Uterus (tissue), 4 donors: ENCODE data around the gene FSTL3. TPM values are rescaled to one million over a fixed set of nuclear protein-coding genes. Genes with fewer than 3 reads are reported as not detected.

Source experiments
- DNase-seq, 2 donors: peaks; one replicate each; pipeline ENCODE4 v3.0.0-alpha.2; 2019 to 2020
- H3K27ac ChIP-seq, 2 donors: fragments of 200-600 bp; sonication (generic); 1 replicate in 1 of 2; 2 replicates in 1 of 2; pipeline ENCODE4 v1.5.1; 2016 to 2018
- H3K27me3 ChIP-seq, 2 donors: fragments of 200-600 bp; sonication (generic); one replicate each; pipeline ENCODE4 v1.5.1; 2018 to 2019; ENCODE audit warnings: control low read depth in 1 of 2
- H3K36me3 ChIP-seq, 2 donors: fragments of 200-600 bp; sonication (generic); one replicate each; pipeline ENCODE4 v1.5.1; 2019; ENCODE audit warnings: control low read depth in 1 of 2
- H3K4me1 ChIP-seq, 2 donors: fragments of 200-600 bp; sonication (generic); one replicate each; pipeline ENCODE4 v1.5.1; 2018 to 2019; ENCODE audit warnings: control low read depth in 1 of 2
- H3K4me3 ChIP-seq, 2 donors: fragments of 200-600 bp; sonication (generic); 1 replicate in 1 of 2; 2 replicates in 1 of 2; pipeline ENCODE4 v1.5.1; 2018 to 2019; ENCODE audit warnings: mild to moderate bottlenecking in 1 of 2
- H3K9me3 ChIP-seq, 2 donors: fragments of 200-600 bp; sonication (generic); one replicate each; pipeline ENCODE4 v1.5.1; 2019; ENCODE audit warnings: control low read depth in 1 of 2
- POLR2A ChIP-seq, 2 donors: fragments of 450-650 bp; IDR thresholded peaks; one replicate each; pipeline ENCODE4 v1.6.1; 2016; ENCODE audit warnings: antibody characterized with exemption in 2 of 2, mild to moderate bottlenecking in 1 of 2, moderate library complexity in 1 of 2
- intact Hi-C: fragments of 100-400 bp; cut with DNase I; formaldehyde crosslinking; loops from one replicate; pipeline ENCODE4 v1.15.1; 2023; ENCODE audit warnings: low total_unique reads
- total RNA-seq, 4 donors: library from RNA; depleted of rRNA in 3 of 4; stranded (reverse); fragments of >200 nt in 3 of 4; gene quantifications; one replicate each; pipeline versions ENCODE4 v1.1.0 to v1.2.4, GENCODE V29; 2014 to 2023
- TF ChIP-seq, protein P1 (sequence below), 4 experiments: fragments of 200-600 bp in 2 of 4; fragments of 450-650 bp in 2 of 4; sonication (generic) in 2 of 4; IDR thresholded peaks; one replicate each; pipeline ENCODE4 v1.5.1; 2016 to 2019; ENCODE audit warnings: antibody characterized with exemption in 4 of 4, mild to moderate bottlenecking in 2 of 4, moderate library complexity in 1 of 4
- donor health status: DM: yes; HTN: yes; CAD: no.

FSTL3 gene
- total RNA-seq, 4 donors from 2014 or later = 25.3 to 71.7 (median 37.3) TPM

DNA sequence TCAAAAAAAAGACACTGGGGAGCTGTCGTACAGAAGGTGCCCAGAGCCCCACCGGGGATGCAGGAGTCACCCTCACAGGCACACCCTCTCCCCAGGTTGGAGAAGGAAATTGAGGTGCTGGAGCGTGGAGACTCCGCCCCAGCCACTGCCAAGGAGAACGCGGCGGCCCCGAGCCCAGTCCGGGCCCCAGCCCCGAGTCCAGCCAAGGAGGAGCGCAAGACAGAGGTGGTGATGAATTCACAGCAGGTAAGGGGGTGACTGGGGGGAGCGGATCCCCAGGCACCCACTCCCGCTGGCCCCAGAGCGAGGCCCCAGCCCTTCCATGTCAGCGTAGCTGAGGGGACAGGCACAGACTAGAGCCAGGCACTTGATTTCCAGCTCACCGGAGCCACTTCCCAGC is 54.8 kb downstream of the FSTL3 start:
- Histone ChIP-seq H3K27ac (no peak overlapping the region), H3K27me3 (no peaks in the 10 kb centered on the region), H3K4me3 (no peak overlapping the region), H3K36me3 (no peaks in the 10 kb centered on the region), H3K4me1 (no peaks in the 10 kb centered on the region), H3K9me3 (no peaks in the 10 kb centered on the region)
- TF ChIP-seq, protein P1, sequence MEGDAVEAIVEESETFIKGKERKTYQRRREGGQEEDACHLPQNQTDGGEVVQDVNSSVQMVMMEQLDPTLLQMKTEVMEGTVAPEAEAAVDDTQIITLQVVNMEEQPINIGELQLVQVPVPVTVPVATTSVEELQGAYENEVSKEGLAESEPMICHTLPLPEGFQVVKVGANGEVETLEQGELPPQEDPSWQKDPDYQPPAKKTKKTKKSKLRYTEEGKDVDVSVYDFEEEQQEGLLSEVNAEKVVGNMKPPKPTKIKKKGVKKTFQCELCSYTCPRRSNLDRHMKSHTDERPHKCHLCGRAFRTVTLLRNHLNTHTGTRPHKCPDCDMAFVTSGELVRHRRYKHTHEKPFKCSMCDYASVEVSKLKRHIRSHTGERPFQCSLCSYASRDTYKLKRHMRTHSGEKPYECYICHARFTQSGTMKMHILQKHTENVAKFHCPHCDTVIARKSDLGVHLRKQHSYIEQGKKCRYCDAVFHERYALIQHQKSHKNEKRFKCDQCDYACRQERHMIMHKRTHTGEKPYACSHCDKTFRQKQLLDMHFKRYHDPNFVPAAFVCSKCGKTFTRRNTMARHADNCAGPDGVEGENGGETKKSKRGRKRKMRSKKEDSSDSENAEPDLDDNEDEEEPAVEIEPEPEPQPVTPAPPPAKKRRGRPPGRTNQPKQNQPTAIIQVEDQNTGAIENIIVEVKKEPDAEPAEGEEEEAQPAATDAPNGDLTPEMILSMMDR (IDR thresholded peaks at IDR 0.05) = no peak
- no peak for TF ChIP-seq POLR2A (IDR thresholded peaks at IDR 0.05)
- DNase-seq = no peak
- intact Hi-C loops = loop anchor here (5.0 kb wide), 1 partner anchor 64 kb away; no protein-coding TSS in a partner anchor

DNA sequence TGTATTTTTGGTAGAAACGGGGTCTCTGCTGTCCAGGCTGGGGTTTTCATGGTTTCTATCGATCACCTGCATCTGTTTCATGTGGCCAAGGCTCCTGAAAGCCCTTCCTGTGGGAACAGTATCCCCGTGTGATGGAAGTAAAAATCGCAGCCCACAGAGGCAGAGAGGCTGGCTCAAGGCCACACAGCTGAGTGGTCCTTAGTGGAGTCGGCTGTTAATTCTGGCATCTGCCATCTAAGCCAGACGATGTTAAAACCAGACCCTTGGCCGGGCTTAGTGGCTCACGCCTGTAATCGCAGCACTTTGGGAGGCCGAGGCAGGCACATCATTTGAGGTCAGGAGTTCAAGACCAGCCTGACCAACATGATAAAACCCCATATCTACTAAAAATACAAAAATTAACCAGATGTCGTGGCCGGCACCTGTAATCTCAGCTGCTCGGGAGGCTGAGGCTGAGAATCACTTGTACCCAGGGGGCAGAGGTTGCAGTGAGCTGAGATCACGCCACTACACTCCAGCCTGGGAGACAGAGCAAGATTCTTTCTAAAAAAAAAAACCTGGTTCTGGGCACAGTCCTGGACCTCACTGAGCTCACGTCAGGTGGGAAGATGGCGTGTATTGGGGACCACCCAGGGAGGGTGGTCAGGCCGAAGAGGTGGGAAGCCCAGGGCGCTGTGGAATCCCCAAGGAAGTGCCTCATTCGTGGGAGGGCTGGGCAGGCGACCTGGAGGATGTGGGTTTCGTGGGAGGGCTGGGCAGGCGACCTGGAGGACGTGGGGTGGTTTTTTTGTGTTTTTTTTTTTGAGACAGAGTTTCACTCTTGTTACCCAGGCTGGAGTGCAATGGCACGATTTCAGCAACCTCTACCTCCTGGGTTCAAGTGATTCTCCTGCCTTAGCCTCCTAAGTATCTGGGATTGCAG is 56.2 kb downstream of the FSTL3 start:
- DNase-seq = no peak
- no peaks in the 10 kb centered on the region for H3K27me3 ChIP-seq
- H3K4me3 ChIP-seq = no peak overlapping the region
- no peaks in the 10 kb centered on the region for H3K36me3 ChIP-seq
- H3K27ac ChIP-seq = no peak overlapping the region
- intact Hi-C loops = loop anchor here (5.0 kb wide), 1 partner anchor 65 kb away; no protein-coding TSS in a partner anchor
- TF ChIP-seq POLR2A (IDR thresholded peaks at IDR 0.05) = no peak
- TF ChIP-seq, protein P1 (IDR thresholded peaks at IDR 0.05) = no peak
- no peaks in the 10 kb centered on the region for H3K9me3 ChIP-seq
- H3K4me1 ChIP-seq = no peaks in the 10 kb centered on the region

Other genes with a start within 250 kb of the FSTL3 start
- 10 to 100 TPM in 2 of 4 donors, 1 to 10 TPM in 2; 2.9 to 43.6 (median 8.4) TPM for gene SHC2, start 215.4 kb upstream of the FSTL3 start, total RNA-seq
- 1 to 10 TPM in 1 of 4 donors, under 1 TPM in 1, not detected in 2; 0.34 to 2.7 TPM for gene MADCAM1, start 179.9 kb upstream of the FSTL3 start, total RNA-seq
- 10 to 100 TPM; 12.6 to 37.5 (median 29.9) TPM for gene TPGS1, start 168.9 kb upstream of the FSTL3 start, total RNA-seq
- gene CDC34, start 144.6 kb upstream of the FSTL3 start, total RNA-seq = 100 to 1,000 TPM in 2 of 4 donors, 10 to 100 TPM in 2; 44.4 to 459 (median 101) TPM
- gene GZMM, start 132.3 kb upstream of the FSTL3 start, total RNA-seq = 1 to 10 TPM in 1 of 4 donors, under 1 TPM in 1, not detected in 2; 0.62 to 1.6 TPM
- gene BSG, start 103.8 kb upstream of the FSTL3 start, total RNA-seq = 100 to 1,000 TPM; 211 to 305 (median 280) TPM
- under 1 TPM in 1 of 4 donors, not detected in 3; 0.83 TPM for gene HCN2, start 86.5 kb upstream of the FSTL3 start, total RNA-seq
- gene POLRMT, start 42.9 kb upstream of the FSTL3 start, total RNA-seq = 10 to 100 TPM; 10.5 to 42.0 (median 24.1) TPM
- gene FGF22, start 36.5 kb upstream of the FSTL3 start, total RNA-seq = 1 to 10 TPM in 1 of 4 donors, not detected in 3; 1.4 TPM
- gene RNF126, start 13.2 kb upstream of the FSTL3 start, total RNA-seq = 10 to 100 TPM in 3 of 4 donors, 1 to 10 TPM in 1; 9.5 to 44.3 (median 18.2) TPM
- gene PRSS57, start 19.1 kb downstream of the FSTL3 start, total RNA-seq = not detected
- 10 to 100 TPM; 12.6 to 91.0 (median 42.2) TPM for gene PALM, start 32.5 kb downstream of the FSTL3 start, total RNA-seq
- 1 to 10 TPM in 1 of 4 donors, under 1 TPM in 3; 0.26 to 5.5 (median 0.39) TPM for gene MISP, start 74.7 kb downstream of the FSTL3 start, total RNA-seq
- 100 to 1,000 TPM in 2 of 4 donors, 10 to 100 TPM in 2; 45.0 to 278 (median 106) TPM for gene PTBP1, start 121.1 kb downstream of the FSTL3 start, total RNA-seq
- 1 to 10 TPM in 1 of 4 donors, not detected in 3; 3.4 TPM for gene PLPPR3, start 145.6 kb downstream of the FSTL3 start, total RNA-seq
- gene AZU1, start 151.4 kb downstream of the FSTL3 start, total RNA-seq = 1 to 10 TPM in 1 of 4 donors, under 1 TPM in 1, not detected in 2; 0.85 to 2.6 TPM
- 1 to 10 TPM in 1 of 4 donors, not detected in 3; 2.9 TPM for gene PRTN3, start 164.6 kb downstream of the FSTL3 start, total RNA-seq
- gene ELANE, start 175.9 kb downstream of the FSTL3 start, total RNA-seq = 1 to 10 TPM in 1 of 4 donors, not detected in 3; 3.4 TPM
- gene CFD, start 183.3 kb downstream of the FSTL3 start, total RNA-seq = 100 to 1,000 TPM in 1 of 4 donors, 10 to 100 TPM in 1, 1 to 10 TPM in 2; 3.2 to 233 (median 50.2) TPM
- 10 to 100 TPM; 12.0 to 69.1 (median 43.1) TPM for gene MED16, start 216.8 kb downstream of the FSTL3 start, total RNA-seq
- not detected for gene RNU6-9, start 217.1 kb downstream of the FSTL3 start, total RNA-seq
- gene R3HDM4, start 236.8 kb downstream of the FSTL3 start, total RNA-seq = 10 to 100 TPM in 3 of 4 donors, 1 to 10 TPM in 1; 5.3 to 38.2 (median 21.2) TPM
- under 1 TPM in 1 of 4 donors, not detected in 3; 0.14 TPM for gene KISS1R, start 240.9 kb downstream of the FSTL3 start, total RNA-seq
- 10 to 100 TPM in 1 of 4 donors, 1 to 10 TPM in 3; 1.3 to 22.0 (median 3.8) TPM for gene ARID3A, start 249.6 kb downstream of the FSTL3 start, total RNA-seq